ENCODE data around the gene CHAC1.
"Not testable (repeated sequence)": the region's sequence is repeated elsewhere in the genome, so short reads cannot be mapped to it uniquely, and the experiment has no call there.

Gene CHAC1

GRCh38 chr15:40952301-40952900 is 870 bp upstream of the CHAC1 start:
- in situ Hi-C loops (cut with MboI; ENCODE audit: low sequenced_read_pairs, unreplicated experiment): no loop called here
- no peak for TF ChIP-seq CTCF (IDR thresholded peaks at IDR 0.05; ENCODE audit: borderline replicate concordance, control extremely low read depth, extremely low read depth, insufficient read depth, missing control alignments)
- no peak for DNase-seq (ENCODE audit: low spot score)

- no peak for TF ChIP-seq CTCF (IDR thresholded peaks at IDR 0.05; ENCODE audit: borderline replicate concordance, control extremely low read depth, extremely low read depth, insufficient read depth, missing control alignments)
- in situ Hi-C loops (cut with MboI; ENCODE audit: low sequenced_read_pairs, unreplicated experiment): no loop called here
- no peak for DNase-seq (ENCODE audit: low spot score)
Observed at GRCh38 chr15:40953713-40954074, 423 bp downstream of the CHAC1 start.

GRCh38 chr15:40954158-40954848 is 1.0 kb downstream of the CHAC1 start:
- DNase-seq (ENCODE audit: low spot score); in situ Hi-C loops (cut with MboI; ENCODE audit: low sequenced_read_pairs, unreplicated experiment): not testable (repeated sequence)

GRCh38 chr15:40955141-40955903 is 2.1 kb downstream of the CHAC1 start:
- in situ Hi-C loops (cut with MboI; ENCODE audit: low sequenced_read_pairs, unreplicated experiment): no loop called here
- no peak for DNase-seq (ENCODE audit: low spot score)
- no peak for TF ChIP-seq CTCF (IDR thresholded peaks at IDR 0.05; ENCODE audit: borderline replicate concordance, control extremely low read depth, extremely low read depth, insufficient read depth, missing control alignments)

GRCh38 chr15:40955930-40956540 is 2.8 kb downstream of the CHAC1 start:
- in situ Hi-C loops (cut with MboI; ENCODE audit: low sequenced_read_pairs, unreplicated experiment): no loop called here
- TF ChIP-seq CTCF (IDR thresholded peaks at IDR 0.05; ENCODE audit: borderline replicate concordance, control extremely low read depth, extremely low read depth, insufficient read depth, missing control alignments): no peak
- DNase-seq (ENCODE audit: low spot score): no peak

- no peak for DNase-seq (ENCODE audit: low spot score)
- in situ Hi-C loops (cut with MboI; ENCODE audit: low sequenced_read_pairs, unreplicated experiment): no loop called here
- TF ChIP-seq CTCF (IDR thresholded peaks at IDR 0.05; ENCODE audit: borderline replicate concordance, control extremely low read depth, extremely low read depth, insufficient read depth, missing control alignments): no peak
Observed at GRCh38 chr15:40956541-40956982, 3.3 kb downstream of the CHAC1 start.

Measured in GM13976 (cell line).